GM19099 (cell line): ENCODE measurements around the gene EEF1E1.

Experiments
- POLR2A ChIP-seq: IDR thresholded peaks from 3 replicates; pipeline ENCODE4 v1.6.1; 2011; ENCODE audit warnings: low read depth; ENCODE audit not compliant: insufficient read length; ENCODE audit errors: extremely low read depth

The EEF1E1 gene

GRCh38 chr6:8057263-8057662 lies 45.1 kb downstream of the EEF1E1 start:
- TF ChIP-seq POLR2A: no peak

- no peak for TF ChIP-seq POLR2A
Observed at GRCh38 chr6:8054276-8054675, 48.1 kb downstream of the EEF1E1 start.

GRCh38 chr6:8047541-8048292 lies 54.6 kb downstream of the EEF1E1 start:
- TF ChIP-seq POLR2A: no peak

GRCh38 chr6:8043221-8043620 lies 59.1 kb downstream of the EEF1E1 start:
- no peak for TF ChIP-seq POLR2A

GRCh38 chr6:8041913-8042583 lies 60.3 kb downstream of the EEF1E1 start:
- no peak for TF ChIP-seq POLR2A

GRCh38 chr6:8030920-8031319 lies 71.4 kb downstream of the EEF1E1 start:
- TF ChIP-seq POLR2A: no peak
